ENCODE measurements around the gene SRSF12.

Gene SRSF12

GRCh38 chr6:89059227-89059626, 58.6 kb downstream of the SRSF12 start:
- Histone ChIP-seq H3K27me3 (ENCODE audit: insufficient read depth, low read depth) (no peaks in the 10 kb centered on the region), H3K4me1 (ENCODE audit: low read depth, poor library complexity, severe bottlenecking) (no peaks in the 10 kb centered on the region), H3K36me3 (ENCODE audit: insufficient read depth) (no peaks in the 10 kb centered on the region), H4K20me1 (ENCODE audit: insufficient read depth) (no peaks in the 10 kb centered on the region), H2AFZ (ENCODE audit: low read depth) (no peak overlapping the region), H3K4me2 (no peak overlapping the region), H3K79me2 (ENCODE audit: insufficient read depth, low read depth) (no peaks in the 10 kb centered on the region), H3K4me3 (IDR thresholded peaks at IDR 0.05; ENCODE audit: insufficient read depth, low read depth, low read length) (no peak overlapping the region), H3K27ac (no peak overlapping the region), H3K9ac (no peak overlapping the region)
- no peak for TF ChIP-seq CTCF (conservative IDR thresholded peaks at IDR 0.05; ENCODE audit: low read depth, low read length)

DNA sequence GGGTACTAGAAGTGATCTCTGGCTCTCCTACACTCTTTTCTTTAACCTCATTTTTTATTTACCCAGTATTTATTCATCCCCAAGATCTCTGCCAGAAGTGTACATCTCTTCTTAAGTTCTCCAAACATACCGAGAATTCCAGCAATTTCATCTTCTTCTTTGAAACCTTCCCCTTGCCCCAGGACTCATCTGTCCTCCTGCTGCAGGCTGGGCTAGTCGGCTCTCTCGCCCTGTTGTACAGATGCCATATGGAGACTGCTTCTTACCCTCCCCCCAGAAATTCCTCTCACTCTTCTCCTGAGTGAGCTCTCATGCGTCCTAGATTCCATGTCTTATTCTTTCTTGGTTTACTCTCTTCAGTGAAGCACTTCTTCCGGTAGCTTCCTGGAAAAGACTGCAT, 59.2 kb downstream of the SRSF12 start:
- no peaks in the 10 kb centered on the region for H3K27me3 ChIP-seq (ENCODE audit: insufficient read depth, low read depth)
- no peaks in the 10 kb centered on the region for H3K79me2 ChIP-seq (ENCODE audit: insufficient read depth, low read depth)
- no peak overlapping the region for H3K4me2 ChIP-seq
- H3K36me3 ChIP-seq (ENCODE audit: insufficient read depth): no peaks in the 10 kb centered on the region
- no peak for TF ChIP-seq CTCF (conservative IDR thresholded peaks at IDR 0.05; ENCODE audit: low read depth, low read length)
- no peaks in the 10 kb centered on the region for H4K20me1 ChIP-seq (ENCODE audit: insufficient read depth)
- H3K27ac ChIP-seq: no peak overlapping the region
- no peak overlapping the region for H3K4me3 ChIP-seq (IDR thresholded peaks at IDR 0.05; ENCODE audit: insufficient read depth, low read depth, low read length)
- no peak overlapping the region for H3K9ac ChIP-seq
- no peaks in the 10 kb centered on the region for H3K4me1 ChIP-seq (ENCODE audit: low read depth, poor library complexity, severe bottlenecking)
- no peak overlapping the region for H2AFZ ChIP-seq (ENCODE audit: low read depth)

DNA sequence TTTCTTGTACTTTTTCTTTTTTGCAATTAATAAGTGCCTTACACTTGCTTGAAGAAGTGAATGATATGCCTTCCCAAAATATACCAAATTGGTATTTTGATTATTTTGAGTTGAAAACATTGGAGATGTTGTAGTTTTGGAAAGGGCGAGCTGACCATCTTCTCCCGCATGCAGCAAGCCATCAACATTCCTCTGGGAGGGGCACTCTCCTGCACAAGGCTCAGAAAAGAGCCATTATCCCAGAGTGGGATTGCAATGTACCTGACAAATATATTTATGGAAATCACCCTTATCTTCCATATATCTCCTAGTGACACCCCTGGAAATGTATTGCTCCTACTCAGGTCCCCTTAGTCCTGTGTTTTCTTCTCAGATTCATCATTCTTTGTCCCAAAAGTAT, 60.1 kb downstream of the SRSF12 start:
- Histone ChIP-seq H2AFZ (ENCODE audit: low read depth) (no peak overlapping the region), H3K27ac (no peak overlapping the region), H3K9ac (no peak overlapping the region), H3K4me3 (IDR thresholded peaks at IDR 0.05; ENCODE audit: insufficient read depth, low read depth, low read length) (no peak overlapping the region), H3K27me3 (ENCODE audit: insufficient read depth, low read depth) (no peaks in the 10 kb centered on the region), H3K36me3 (ENCODE audit: insufficient read depth) (no peaks in the 10 kb centered on the region), H3K4me1 (ENCODE audit: low read depth, poor library complexity, severe bottlenecking) (no peaks in the 10 kb centered on the region), H3K4me2 (no peak overlapping the region), H3K79me2 (ENCODE audit: insufficient read depth, low read depth) (no peaks in the 10 kb centered on the region), H4K20me1 (ENCODE audit: insufficient read depth) (no peaks in the 10 kb centered on the region)
- no peak for TF ChIP-seq CTCF (conservative IDR thresholded peaks at IDR 0.05; ENCODE audit: low read depth, low read length)

DNA sequence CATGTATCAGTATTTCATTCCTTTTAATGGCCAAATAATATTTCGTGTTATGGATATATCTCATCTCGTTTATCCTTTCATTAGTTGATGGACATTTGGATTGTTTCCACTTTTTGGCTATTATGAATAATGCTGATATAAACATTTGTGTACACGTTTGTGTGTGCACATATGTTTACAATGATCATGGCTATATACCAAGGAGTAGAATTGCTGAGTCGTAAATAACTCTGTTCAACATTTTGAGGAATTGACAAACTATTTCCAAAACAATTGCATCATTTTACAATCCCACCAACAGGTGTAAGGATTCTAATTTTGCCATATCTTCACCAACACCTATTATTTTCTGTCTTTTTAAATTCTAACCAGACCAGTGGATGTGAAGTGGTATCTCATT, 63.7 kb downstream of the SRSF12 start:
- Histone ChIP-seq H4K20me1 (ENCODE audit: insufficient read depth) (no peaks in the 10 kb centered on the region), H3K4me1 (ENCODE audit: low read depth, poor library complexity, severe bottlenecking) (no peaks in the 10 kb centered on the region), H3K9ac (no peak overlapping the region), H3K4me3 (IDR thresholded peaks at IDR 0.05; ENCODE audit: insufficient read depth, low read depth, low read length) (no peak overlapping the region), H3K27ac (no peak overlapping the region), H2AFZ (ENCODE audit: low read depth) (no peak overlapping the region), H3K36me3 (ENCODE audit: insufficient read depth) (no peaks in the 10 kb centered on the region), H3K79me2 (ENCODE audit: insufficient read depth, low read depth) (no peaks in the 10 kb centered on the region), H3K4me2 (no peak overlapping the region), H3K27me3 (ENCODE audit: insufficient read depth, low read depth) (no peaks in the 10 kb centered on the region)
- no peak for TF ChIP-seq CTCF (conservative IDR thresholded peaks at IDR 0.05; ENCODE audit: low read depth, low read length)

DNA sequence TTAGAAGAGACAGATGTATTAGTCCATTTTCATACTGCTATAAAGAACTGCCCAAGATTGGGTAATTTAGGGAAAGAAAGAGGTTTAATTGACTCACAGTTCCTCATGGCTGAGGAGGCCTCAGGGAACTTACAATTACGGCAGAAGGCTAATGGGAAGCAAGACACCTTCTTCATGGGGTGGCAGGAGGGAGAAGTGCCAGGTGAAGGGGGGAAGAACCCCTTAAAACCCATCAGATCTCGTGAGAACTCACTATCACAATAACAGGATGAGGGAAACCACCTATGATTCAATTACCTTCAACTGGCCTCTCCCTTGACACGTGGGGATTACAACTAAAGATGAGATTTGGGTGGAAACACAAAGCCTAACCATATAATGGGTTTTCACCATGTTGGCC, 66.2 kb downstream of the SRSF12 start:
- Histone ChIP-seq H3K4me2 (no peak overlapping the region), H3K9ac (no peak overlapping the region), H3K4me3 (IDR thresholded peaks at IDR 0.05; ENCODE audit: insufficient read depth, low read depth, low read length) (no peak overlapping the region), H4K20me1 (ENCODE audit: insufficient read depth) (no peaks in the 10 kb centered on the region), H2AFZ (ENCODE audit: low read depth) (no peak overlapping the region), H3K36me3 (ENCODE audit: insufficient read depth) (no peaks in the 10 kb centered on the region), H3K79me2 (ENCODE audit: insufficient read depth, low read depth) (no peaks in the 10 kb centered on the region), H3K4me1 (ENCODE audit: low read depth, poor library complexity, severe bottlenecking) (no peaks in the 10 kb centered on the region), H3K27ac (no peak overlapping the region), H3K27me3 (ENCODE audit: insufficient read depth, low read depth) (no peaks in the 10 kb centered on the region)
- TF ChIP-seq CTCF (conservative IDR thresholded peaks at IDR 0.05; ENCODE audit: low read depth, low read length): no peak

Data from KMS-11 (cell line).